GM23338 (cell line): ENCODE data around the gene DUX4. TPM values are rescaled to one million over a fixed set of nuclear protein-coding genes. Genes with fewer than 3 reads are reported as not detected.
"Not testable (repeated sequence)": the region's sequence is repeated elsewhere in the genome, so short reads cannot be mapped to it uniquely, and the experiment has no call there.

Experiments used
- ATAC-seq: fragments of 200-7000 bp; cut with Tn5 transposase; 3 replicates; pipeline ENCODE4 v1.9.1; 2020
- DNase-seq: peaks from one replicate; pipeline ENCODE4 v3.0.0-alpha.2; 2015; ENCODE audit warnings: low spot score
- H2AFZ ChIP-seq: fragments of 200-600 bp; sonication (generic); 2 replicates; pipeline ENCODE4 v1.8.0; 2016; ENCODE audit warnings: antibody characterized with exemption, mild to moderate bottlenecking, moderate library complexity
- H3F3A ChIP-seq: fragments of 200-600 bp; sonication (generic); replicated peaks from 2 replicates; pipeline ENCODE4 v1.8.0; 2017; ENCODE audit warnings: antibody characterized with exemption, mixed run types, low read depth
- H3K27ac ChIP-seq: fragments of 200-600 bp; sonication (generic); 2 replicates; pipeline ENCODE4 v1.6.1; 2016; ENCODE audit warnings: low read depth
- H3K27me3 ChIP-seq: fragments of 200-600 bp; sonication (generic); 2 replicates; pipeline ENCODE4 v1.8.0; 2016; ENCODE audit warnings: mild to moderate bottlenecking, mixed run types, moderate library complexity; ENCODE audit not compliant: insufficient read depth
- H3K36me3 ChIP-seq: fragments of 200-600 bp; sonication (generic); 2 replicates; pipeline ENCODE4 v1.8.0; 2016; ENCODE audit warnings: mild to moderate bottlenecking; ENCODE audit not compliant: insufficient read depth
- H3K4me1 ChIP-seq: fragments of 200-600 bp; sonication (generic); 2 replicates; pipeline ENCODE4 v1.8.0; 2016; ENCODE audit warnings: mild to moderate bottlenecking, moderate library complexity; ENCODE audit not compliant: insufficient read depth
- H3K4me2 ChIP-seq: fragments of 200-600 bp; sonication (generic); 2 replicates; pipeline ENCODE4 v1.7.1; 2017; ENCODE audit warnings: mixed run types
- H3K4me3 ChIP-seq: fragments of 200-600 bp; sonication (generic); 2 replicates; pipeline ENCODE4 v1.6.1; 2016; ENCODE audit warnings: mixed run types
- H3K79me2 ChIP-seq: fragments of 200-600 bp; sonication (generic); replicated peaks from 2 replicates; pipeline ENCODE4 v1.8.0; 2017; ENCODE audit warnings: mild to moderate bottlenecking; ENCODE audit not compliant: insufficient read depth
- H3K9me2 ChIP-seq: fragments of 200-600 bp; sonication (generic); 2 replicates; pipeline ENCODE4 v1.8.0; 2017; ENCODE audit not compliant: insufficient read depth
- H4K20me1 ChIP-seq: fragments of 200-600 bp; sonication (generic); replicated peaks from 2 replicates; pipeline ENCODE4 v1.8.0; 2017; ENCODE audit warnings: mild to moderate bottlenecking; ENCODE audit not compliant: insufficient read depth
- H3K27ac Mint-ChIP-seq: 2 replicates; pipeline ENCODE4 v1.8.0; 2020; ENCODE audit warnings: inconsistent platforms, mild to moderate bottlenecking, moderate library complexity, mixed read lengths
- H3K27me3 Mint-ChIP-seq: 3 replicates; pipeline ENCODE4 v1.8.0; 2022; ENCODE audit warnings: low read depth, mild to moderate bottlenecking, moderate library complexity, mixed read lengths, inconsistent platforms; ENCODE audit not compliant: insufficient read depth, poor library complexity
- H3K36me3 Mint-ChIP-seq: 3 replicates; pipeline ENCODE4 v1.8.0; 2021; ENCODE audit warnings: low read depth, mild to moderate bottlenecking, inconsistent platforms, moderate library complexity, mixed read lengths
- H3K4me1 Mint-ChIP-seq: 3 replicates; pipeline ENCODE4 v1.8.0; 2020; ENCODE audit warnings: mild to moderate bottlenecking, inconsistent platforms, mixed read lengths
- H3K4me3 Mint-ChIP-seq: 3 replicates; pipeline ENCODE4 v1.8.0; 2021; ENCODE audit warnings: moderate library complexity, mild to moderate bottlenecking, inconsistent platforms, mixed read lengths
- H3K9me3 Mint-ChIP-seq: 3 replicates; pipeline ENCODE4 v1.8.0; 2020; ENCODE audit warnings: moderate library complexity, mild to moderate bottlenecking, inconsistent platforms, mixed read lengths
- polyA plus RNA-seq: library from polyadenylated mRNA; unstranded; fragments of >200 nt; fragmentation: Nextera tagmentation; extraction: Ambion mirVana; gene quantifications from 2 replicates; pipeline ENCODE4 v1.2.1, GENCODE V29; 2016
- small RNA-seq: library from RNA; depleted of rRNA; stranded (forward); fragments of <200 nt; gene quantifications from one replicate; pipeline ENCODE3, GENCODE V24; 2014; ENCODE audit warnings: low replicate concordance
- total RNA-seq: library from RNA; depleted of rRNA; stranded (reverse); fragments of >200 nt; shearing (Covaris generic); gene quantifications from 2 replicates; pipeline ENCODE4 v1.2.3, GENCODE V29; 2014; rRNA removed

The DUX4 gene
- total and polyA plus RNA-seq, 2 experiments from 2014 or later: not detected

DNA sequence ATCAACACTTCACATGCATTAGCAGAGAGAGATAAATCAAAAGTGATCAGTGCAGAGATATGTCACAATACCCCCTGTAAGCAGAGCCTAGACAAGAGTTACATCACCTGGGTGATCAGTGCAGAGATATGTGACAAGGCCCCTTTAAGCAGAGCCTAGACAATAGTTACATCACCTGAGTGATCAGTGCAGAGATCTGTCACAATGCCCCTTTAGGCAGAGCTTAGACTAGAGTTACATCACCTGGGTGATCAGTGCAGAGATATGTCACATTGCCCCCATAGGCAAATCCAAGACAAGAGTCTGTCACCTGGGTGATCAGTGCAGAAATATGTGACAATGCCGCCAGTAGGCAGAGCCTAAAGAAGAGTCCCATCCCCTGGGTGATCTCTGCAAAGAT is 7.4 kb downstream of the DUX4 start:
- not testable (repeated sequence) for H3K4me1 Mint-ChIP-seq, H3F3A ChIP-seq, H3K4me3 Mint-ChIP-seq, H3K4me2 ChIP-seq, H3K27ac ChIP-seq, H3K36me3 Mint-ChIP-seq, H3K36me3 ChIP-seq, H3K79me2 ChIP-seq, H3K27ac Mint-ChIP-seq, H4K20me1 ChIP-seq, H3K4me1 ChIP-seq, H2AFZ ChIP-seq, H3K4me3 ChIP-seq, DNase-seq, H3K9me2 ChIP-seq, H3K27me3 Mint-ChIP-seq, H3K27me3 ChIP-seq, ATAC-seq
- H3K9me3 Mint-ChIP-seq: peaks cover 22% of the 10 kb centered on the region

DNA sequence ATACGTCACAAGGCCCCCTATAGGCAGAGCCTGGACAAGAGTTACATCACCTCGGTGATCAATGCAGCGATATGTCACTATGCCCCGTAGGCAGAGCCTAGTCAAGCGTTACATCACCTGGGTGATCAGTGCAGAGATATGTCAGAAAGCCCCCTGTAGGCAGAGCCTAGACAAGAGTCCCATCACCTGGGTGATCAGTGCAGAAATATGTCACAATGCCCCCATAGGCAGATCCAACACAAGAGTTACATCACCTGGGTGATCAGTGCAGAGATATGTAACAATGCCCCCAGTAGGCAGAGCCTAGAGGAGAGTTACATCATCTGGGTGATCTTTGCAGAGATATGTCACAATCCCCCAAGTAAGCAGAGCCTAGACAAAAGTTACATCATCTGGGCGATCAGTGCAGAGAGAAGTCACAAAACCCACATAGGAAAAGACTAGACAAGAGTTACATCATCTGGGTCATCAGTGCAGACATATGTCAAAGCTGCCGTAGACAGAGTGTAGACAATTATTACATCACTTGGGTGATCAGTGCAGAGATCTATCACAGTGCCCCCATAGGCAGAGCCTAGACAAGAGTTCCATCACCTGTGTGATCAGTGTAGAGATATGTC is 8.0 kb downstream of the DUX4 start:
- H3K27ac Mint-ChIP-seq, H3K9me2 ChIP-seq, H3K4me1 Mint-ChIP-seq, H3K4me1 ChIP-seq, H3K79me2 ChIP-seq, H3K27me3 Mint-ChIP-seq, ATAC-seq, H2AFZ ChIP-seq, H3K27me3 ChIP-seq, H3K4me3 ChIP-seq, H4K20me1 ChIP-seq, H3K36me3 ChIP-seq, H3F3A ChIP-seq, H3K4me3 Mint-ChIP-seq, H3K4me2 ChIP-seq, H3K27ac ChIP-seq, H3K36me3 Mint-ChIP-seq, DNase-seq: not testable (repeated sequence)
- peaks cover 22% of the 10 kb centered on the region for H3K9me3 Mint-ChIP-seq

DNA sequence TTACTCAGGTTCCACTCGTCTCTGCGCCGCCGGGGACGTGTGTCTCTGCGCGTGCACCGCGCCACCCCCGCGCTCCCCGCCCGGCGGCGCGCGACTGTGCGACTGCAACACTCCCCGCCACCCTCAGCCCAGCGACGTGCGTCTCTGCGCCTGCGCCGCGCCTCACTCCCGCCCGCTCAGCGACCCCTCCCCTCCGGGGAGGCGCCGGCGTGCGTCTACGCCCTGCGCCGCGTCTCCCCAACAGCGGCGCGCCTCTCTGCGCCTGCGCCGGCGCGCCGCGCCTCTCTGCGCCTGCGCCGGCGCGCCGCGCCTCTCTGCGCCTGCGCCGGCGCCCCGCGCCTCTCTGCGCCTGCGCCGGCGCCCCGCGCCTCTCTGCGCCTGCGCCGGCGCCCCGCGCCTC is 29.9 kb downstream of the DUX4 start:
- not testable (repeated sequence) for H3K79me2 ChIP-seq, H3K27ac ChIP-seq, H3K27me3 Mint-ChIP-seq, H3K4me3 ChIP-seq, DNase-seq, H3K4me1 Mint-ChIP-seq, H2AFZ ChIP-seq, H3K4me1 ChIP-seq, H3K36me3 Mint-ChIP-seq, H3K27me3 ChIP-seq, H3F3A ChIP-seq, H3K4me3 Mint-ChIP-seq, H3K9me3 Mint-ChIP-seq, H4K20me1 ChIP-seq, H3K9me2 ChIP-seq, H3K4me2 ChIP-seq, H3K27ac Mint-ChIP-seq, ATAC-seq, H3K36me3 ChIP-seq

Small RNA genes lying within 50 kb of the gene (small RNA-seq; reads per million reads assigned to genes)
- gene AC215524.1: not detected

Other genes starting within 250 kb of the DUX4 start
- 23.8 and 24.3 TPM in 2 replicates for gene FRG1, start 232.9 kb upstream of the DUX4 start, total RNA-seq
- gene FRG1, start 232.9 kb upstream of the DUX4 start, polyA plus RNA-seq: 52.9 and 65.2 TPM in 2 replicates
- gene FRG2, start 146.5 kb upstream of the DUX4 start, total RNA-seq: not detected in 2 replicates
- not detected in 2 replicates for gene FRG2, start 146.5 kb upstream of the DUX4 start, polyA plus RNA-seq
- not detected in 2 replicates for gene DBET, start 109.3 kb upstream of the DUX4 start, total RNA-seq
- 0.08 TPM in 1 of 2 replicates, not detected in the other for gene DBET, start 109.3 kb upstream of the DUX4 start, polyA plus RNA-seq